OCI-LY1 (cell line): ENCODE data around the gene ARHGAP8.

Experiments
- EZH2 ChIP-seq: fragments of 200-600 bp; sonication (generic), shearing (Covaris generic); IDR thresholded peaks from 2 replicates; pipeline ENCODE4 v1.8.0; 2017; ENCODE audit warnings: borderline replicate concordance, mixed run types, mild to moderate bottlenecking, antibody characterized with exemption, low read length, moderate library complexity, mixed read lengths
- TF ChIP-seq, protein P1 (sequence below): fragments of 200-600 bp; sonication (generic), shearing (Covaris generic); IDR thresholded peaks from 2 replicates; pipeline ENCODE4 v1.5.1; 2017; ENCODE audit warnings: mild to moderate bottlenecking, antibody characterized with exemption, low read length, moderate library complexity, mixed read lengths

DNA sequence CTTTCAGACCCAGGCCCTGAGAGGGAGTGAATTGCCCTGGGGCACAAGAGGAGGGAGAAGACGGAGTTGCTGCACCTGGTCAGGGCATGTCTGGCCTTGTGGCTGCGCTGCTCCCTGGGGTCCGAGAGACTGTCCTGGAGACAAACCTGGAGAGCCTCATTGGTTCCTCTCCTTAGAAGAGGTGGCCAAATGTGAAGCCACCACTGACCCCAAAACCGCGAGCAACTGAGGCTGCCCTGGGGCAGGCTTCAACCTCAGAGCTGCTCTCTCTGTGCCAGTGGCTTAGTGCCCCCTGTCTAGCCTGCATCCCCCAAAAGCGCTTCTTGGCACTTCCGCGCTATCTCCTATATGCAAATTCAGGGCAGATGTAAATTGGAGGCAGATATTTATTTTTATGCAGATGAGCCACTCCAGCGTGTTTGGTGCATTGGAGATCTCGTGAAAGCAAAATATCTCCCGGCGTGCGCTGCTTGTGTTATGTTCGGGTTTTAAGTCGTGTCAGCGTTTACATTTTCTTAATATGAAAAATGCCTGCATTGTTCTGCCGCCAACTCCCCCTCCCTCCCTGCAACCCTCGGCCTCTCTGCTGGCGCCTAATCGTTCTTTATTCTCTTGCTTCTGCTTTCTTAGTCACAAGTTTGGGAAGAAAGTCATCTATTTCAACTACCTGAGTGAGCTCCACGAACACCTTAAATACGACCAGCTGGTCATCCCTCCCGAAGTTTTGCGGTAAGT lies 69.5 kb downstream of the ARHGAP8 start:
- TF ChIP-seq, protein P1, sequence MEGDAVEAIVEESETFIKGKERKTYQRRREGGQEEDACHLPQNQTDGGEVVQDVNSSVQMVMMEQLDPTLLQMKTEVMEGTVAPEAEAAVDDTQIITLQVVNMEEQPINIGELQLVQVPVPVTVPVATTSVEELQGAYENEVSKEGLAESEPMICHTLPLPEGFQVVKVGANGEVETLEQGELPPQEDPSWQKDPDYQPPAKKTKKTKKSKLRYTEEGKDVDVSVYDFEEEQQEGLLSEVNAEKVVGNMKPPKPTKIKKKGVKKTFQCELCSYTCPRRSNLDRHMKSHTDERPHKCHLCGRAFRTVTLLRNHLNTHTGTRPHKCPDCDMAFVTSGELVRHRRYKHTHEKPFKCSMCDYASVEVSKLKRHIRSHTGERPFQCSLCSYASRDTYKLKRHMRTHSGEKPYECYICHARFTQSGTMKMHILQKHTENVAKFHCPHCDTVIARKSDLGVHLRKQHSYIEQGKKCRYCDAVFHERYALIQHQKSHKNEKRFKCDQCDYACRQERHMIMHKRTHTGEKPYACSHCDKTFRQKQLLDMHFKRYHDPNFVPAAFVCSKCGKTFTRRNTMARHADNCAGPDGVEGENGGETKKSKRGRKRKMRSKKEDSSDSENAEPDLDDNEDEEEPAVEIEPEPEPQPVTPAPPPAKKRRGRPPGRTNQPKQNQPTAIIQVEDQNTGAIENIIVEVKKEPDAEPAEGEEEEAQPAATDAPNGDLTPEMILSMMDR: no peak
- TF ChIP-seq EZH2: no peak
